Ovary (tissue), 3 donors: ENCODE measurements around the gene UNKL.

ENCODE experiments used
- EP300 ChIP-seq: sonication (generic); formaldehyde crosslinking; IDR thresholded peaks from one replicate; pipeline ENCODE4 v1.6.1; 2017; ENCODE audit warnings: antibody characterized with exemption
- TF ChIP-seq, protein P1 (sequence below), 3 donors: fragments of 450-650 bp in 2 of 3; fragments of 200-600 bp in 1 of 3; IDR thresholded peaks; one replicate each; pipeline versions ENCODE4 v1.5.1 to v1.8.0; 2016 to 2022; ENCODE audit warnings: antibody characterized with exemption in 3 of 3, mild to moderate bottlenecking in 1 of 3
- donor health status: DM: no; HTN: no; CAD: no.

DNA sequence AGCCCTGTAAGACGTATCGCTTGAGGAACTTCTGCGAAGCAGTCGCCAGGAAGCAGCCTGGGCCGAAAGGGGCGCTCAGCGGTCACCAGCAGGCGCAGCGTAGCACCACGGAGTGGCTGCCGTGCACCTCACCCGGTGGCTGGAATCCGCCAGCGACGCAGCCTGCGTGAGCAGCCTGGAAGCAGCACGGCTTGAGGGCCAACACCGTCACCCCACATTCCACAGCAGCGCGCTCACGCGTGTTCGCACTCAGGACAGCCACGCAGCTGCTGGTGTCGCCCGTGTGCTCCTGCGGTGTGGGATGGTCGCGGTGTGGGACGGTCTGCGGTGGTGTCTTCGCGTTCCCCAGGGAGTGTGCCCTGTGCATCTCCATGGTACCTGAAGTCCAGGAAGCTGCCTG lies 95.5 kb downstream of the UNKL start:
- TF ChIP-seq EP300, result no peak
- TF ChIP-seq, protein P1, sequence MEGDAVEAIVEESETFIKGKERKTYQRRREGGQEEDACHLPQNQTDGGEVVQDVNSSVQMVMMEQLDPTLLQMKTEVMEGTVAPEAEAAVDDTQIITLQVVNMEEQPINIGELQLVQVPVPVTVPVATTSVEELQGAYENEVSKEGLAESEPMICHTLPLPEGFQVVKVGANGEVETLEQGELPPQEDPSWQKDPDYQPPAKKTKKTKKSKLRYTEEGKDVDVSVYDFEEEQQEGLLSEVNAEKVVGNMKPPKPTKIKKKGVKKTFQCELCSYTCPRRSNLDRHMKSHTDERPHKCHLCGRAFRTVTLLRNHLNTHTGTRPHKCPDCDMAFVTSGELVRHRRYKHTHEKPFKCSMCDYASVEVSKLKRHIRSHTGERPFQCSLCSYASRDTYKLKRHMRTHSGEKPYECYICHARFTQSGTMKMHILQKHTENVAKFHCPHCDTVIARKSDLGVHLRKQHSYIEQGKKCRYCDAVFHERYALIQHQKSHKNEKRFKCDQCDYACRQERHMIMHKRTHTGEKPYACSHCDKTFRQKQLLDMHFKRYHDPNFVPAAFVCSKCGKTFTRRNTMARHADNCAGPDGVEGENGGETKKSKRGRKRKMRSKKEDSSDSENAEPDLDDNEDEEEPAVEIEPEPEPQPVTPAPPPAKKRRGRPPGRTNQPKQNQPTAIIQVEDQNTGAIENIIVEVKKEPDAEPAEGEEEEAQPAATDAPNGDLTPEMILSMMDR (IDR thresholded peaks at IDR 0.05), result no peak
